ENCODE data around the gene PEX11G. TPM values are rescaled to one million over a fixed set of nuclear protein-coding genes. Genes with fewer than 3 reads are reported as not detected.

Gene PEX11G
- total and polyA plus RNA-seq, 2 of the 8 experiments (the other 6 are each of a cell fraction or from before 2014, with no cell fraction given): 2.1 to 4.3 TPM

GRCh38 chr19:7497292-7497691 lies 8.5 kb upstream of the PEX11G start:
- H2AK5ac ChIP-seq (ENCODE audit: low read depth, low read length): no peak overlapping the region
- H2BK15ac ChIP-seq (ENCODE audit: low read length): no peak overlapping the region
- H3K79me2 ChIP-seq (ENCODE audit: control insufficient read depth in 1 of 2, insufficient read depth in 2 of 2, low read length in 2 of 2): no peaks in the 10 kb centered on the region
- H3K4ac ChIP-seq (replicated peaks; ENCODE audit: insufficient read length, low read depth, low read length): no peak overlapping the region
- no peak overlapping the region for H3K23ac ChIP-seq (ENCODE audit: insufficient read length)
- H4K8ac ChIP-seq (ENCODE audit: extremely low read depth, insufficient read depth, low read length): no peak overlapping the region
- no peak overlapping the region for H4K5ac ChIP-seq (ENCODE audit: insufficient read length, low read depth, low read length)
- no peak overlapping the region for H2BK5ac ChIP-seq (ENCODE audit: low read depth, low read length)
- no peak overlapping the region for H3K4me2 ChIP-seq (ENCODE audit: insufficient read depth in 1 of 2, low read depth in 2 of 2, low read length in 2 of 2)
- H2AFZ ChIP-seq (ENCODE audit: low read length): peak overlapping the region; percentile 51; the same call in 1 of the 2 replicates
- FAIRE-seq: no peak
- H3K4me1 ChIP-seq (replicated peaks in 1 of 4; ENCODE audit: control insufficient read depth in 3 of 4, insufficient read depth in 4 of 4, low read length in 3 of 4): 0 out of 7 replicates have a peak, but pooled peaks cover 0 to 6% (median 0%) of the 10 kb centered on the region in 4 experiments
- H4K91ac ChIP-seq (replicated peaks; ENCODE audit: insufficient read length, low read length): no peak overlapping the region
- H3K9me3 ChIP-seq (ENCODE audit: insufficient read depth in 2 of 2, low read depth in 1 of 2, low read length in 1 of 2): peaks cover 0 to 5% of the 10 kb centered on the region in 2 experiments; a peak in 1 of 4 replicates
- TF ChIP-seq CTCF (IDR thresholded peaks at IDR 0.05; ENCODE audit: control extremely low read depth in 1 of 3, insufficient read depth in 1 of 3, low read depth in 1 of 3, low read length in 3 of 3) (peak; percentile 41 to 68 (median 64)), KDM5A (IDR thresholded peaks at IDR 0.05; ENCODE audit: low read length) (no peak), RAD21 (IDR thresholded peaks at IDR 0.05 in 1 of 2, conservative IDR thresholded peaks at IDR 0.05 in 1 of 2; ENCODE audit: low read depth in 2 of 2, low read length in 2 of 2) (peak; percentile 27 to 50; a peak in 3 of 4 replicates)
- ChIA-PET POLR2A (ENCODE audit: partially characterized antibody) (interaction anchor here (0.7 to 1.4 kb wide), 4 partner anchors 10 to 29 kb away, joined by 3 to 6 read pairs (median 4); no protein-coding TSS in a partner anchor), CTCF (ENCODE audit: partially characterized antibody) (interaction anchor here (0.7 to 2.2 kb wide), 30 partner anchors 9 to 395 kb away, joined by 3 to 11 read pairs (median 5); no protein-coding TSS in a partner anchor)
- peaks cover 8% of the 10 kb centered on the region; the same call in 1 of the 2 replicates for H3K23me2 ChIP-seq (ENCODE audit: low read depth, low read length)
- no peak overlapping the region for H2BK120ac ChIP-seq (replicated peaks; ENCODE audit: low read depth, low read length)
- no peaks in the 10 kb centered on the region for H3K36me3 ChIP-seq (ENCODE audit: control insufficient read depth in 2 of 4, insufficient read depth in 4 of 4, low read length in 3 of 4)
- H3K27me3 ChIP-seq (replicated peaks in 1 of 4; ENCODE audit: control insufficient read depth in 3 of 4, extremely low read depth in 1 of 4, insufficient read depth in 3 of 4, low read length in 3 of 4): peaks cover 1 to 25% (median 22%) of the 10 kb centered on the region in 4 experiments
- no peak overlapping the region for H3K18ac ChIP-seq (ENCODE audit: extremely low read depth, low read length)
- H3K27ac ChIP-seq (ENCODE audit: low read depth, low read length): no peak overlapping the region
- no peak for DNase-seq (ENCODE audit: low read depth in 1 of 2, low spot score in 2 of 2)
- H3K14ac ChIP-seq (ENCODE audit: insufficient read length): no peak overlapping the region
- 0 out of 2 replicates have a peak overlapping the region, but pooled peaks have one; percentile 34 for H2BK20ac ChIP-seq (ENCODE audit: low read length)
- WGBS, 2 experiments (ENCODE audit: extremely low coverage in 1 of 2, insufficient coverage in 1 of 2, insufficient read length in 1 of 2, insufficient replicate concordance in 2 of 2, low coverage in 1 of 2, low lambda C conversion rate in 2 of 2, missing lambda C conversion rate in 1 of 2): 61% methylated on average over 7 of the region's 7 CpGs; no CpG with 5 or more reads in 1 of the 2 experiments
- H3K9ac ChIP-seq (replicated peaks in 1 of 4; ENCODE audit: extremely low read depth in 1 of 4, low read depth in 3 of 4, low read length in 3 of 4): no peak overlapping the region
- H3K4me3 ChIP-seq (ENCODE audit: extremely low read depth in 1 of 4, insufficient read depth in 2 of 4, low read depth in 3 of 4, low read length in 4 of 4): no peak overlapping the region
- no peak overlapping the region for H2BK12ac ChIP-seq (ENCODE audit: low read depth, low read length)
- no peaks in the 10 kb centered on the region for H3K79me1 ChIP-seq (ENCODE audit: low read depth, low read length)
- no peak overlapping the region for H3K56ac ChIP-seq (replicated peaks; ENCODE audit: insufficient read length, low read depth, low read length)
- H4K20me1 ChIP-seq (replicated peaks in 1 of 2; ENCODE audit: control insufficient read depth in 1 of 2, insufficient read depth in 2 of 2, low read length in 2 of 2): no peaks in the 10 kb centered on the region
